22Rv1 (cell line): ENCODE results near the gene ENKUR.

Experiments
- H3K27ac ChIP-seq: fragments of 450-650 bp; 2 replicates; pipeline ENCODE4 v1.5.1; 2017
- ZFX ChIP-seq: fragments of 450-650 bp; IDR thresholded peaks from 2 replicates; pipeline ENCODE4 v1.6.1; 2017; ENCODE audit warnings: antibody characterized with exemption, borderline replicate concordance
- TF ChIP-seq, protein P1 (sequence below): fragments of 450-650 bp; IDR thresholded peaks from 2 replicates; pipeline ENCODE4 v1.5.1; 2017; ENCODE audit warnings: mild to moderate bottlenecking

The ENKUR gene

GRCh38 chr10:25047088-25047487 lies 31.1 kb upstream of the ENKUR start:
- H3K27ac ChIP-seq = no peak overlapping the region
- TF ChIP-seq, protein P1, sequence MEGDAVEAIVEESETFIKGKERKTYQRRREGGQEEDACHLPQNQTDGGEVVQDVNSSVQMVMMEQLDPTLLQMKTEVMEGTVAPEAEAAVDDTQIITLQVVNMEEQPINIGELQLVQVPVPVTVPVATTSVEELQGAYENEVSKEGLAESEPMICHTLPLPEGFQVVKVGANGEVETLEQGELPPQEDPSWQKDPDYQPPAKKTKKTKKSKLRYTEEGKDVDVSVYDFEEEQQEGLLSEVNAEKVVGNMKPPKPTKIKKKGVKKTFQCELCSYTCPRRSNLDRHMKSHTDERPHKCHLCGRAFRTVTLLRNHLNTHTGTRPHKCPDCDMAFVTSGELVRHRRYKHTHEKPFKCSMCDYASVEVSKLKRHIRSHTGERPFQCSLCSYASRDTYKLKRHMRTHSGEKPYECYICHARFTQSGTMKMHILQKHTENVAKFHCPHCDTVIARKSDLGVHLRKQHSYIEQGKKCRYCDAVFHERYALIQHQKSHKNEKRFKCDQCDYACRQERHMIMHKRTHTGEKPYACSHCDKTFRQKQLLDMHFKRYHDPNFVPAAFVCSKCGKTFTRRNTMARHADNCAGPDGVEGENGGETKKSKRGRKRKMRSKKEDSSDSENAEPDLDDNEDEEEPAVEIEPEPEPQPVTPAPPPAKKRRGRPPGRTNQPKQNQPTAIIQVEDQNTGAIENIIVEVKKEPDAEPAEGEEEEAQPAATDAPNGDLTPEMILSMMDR = no peak
- no peak for TF ChIP-seq ZFX

DNA sequence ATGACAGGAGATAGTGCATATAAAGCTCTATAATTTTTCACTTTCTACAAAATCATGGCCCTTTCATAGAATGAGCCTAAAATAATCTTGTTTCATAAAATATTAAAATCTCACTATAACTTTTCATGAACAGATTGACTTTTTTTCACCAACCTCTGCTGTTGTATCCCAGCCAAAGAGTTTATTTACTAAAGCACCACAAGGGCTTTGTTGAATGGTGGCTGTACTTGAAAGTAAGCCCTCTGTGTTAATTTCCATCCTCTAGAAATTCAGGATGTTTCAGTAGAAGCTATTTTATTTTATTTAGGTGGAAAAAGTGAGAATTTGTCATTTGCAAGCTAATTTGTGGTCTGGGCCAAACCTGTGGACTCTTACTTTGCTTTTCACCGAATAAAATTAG lies 30.7 kb upstream of the ENKUR start:
- no peak for TF ChIP-seq ZFX
- TF ChIP-seq, protein P1 = no peak
- no peak overlapping the region for H3K27ac ChIP-seq

DNA sequence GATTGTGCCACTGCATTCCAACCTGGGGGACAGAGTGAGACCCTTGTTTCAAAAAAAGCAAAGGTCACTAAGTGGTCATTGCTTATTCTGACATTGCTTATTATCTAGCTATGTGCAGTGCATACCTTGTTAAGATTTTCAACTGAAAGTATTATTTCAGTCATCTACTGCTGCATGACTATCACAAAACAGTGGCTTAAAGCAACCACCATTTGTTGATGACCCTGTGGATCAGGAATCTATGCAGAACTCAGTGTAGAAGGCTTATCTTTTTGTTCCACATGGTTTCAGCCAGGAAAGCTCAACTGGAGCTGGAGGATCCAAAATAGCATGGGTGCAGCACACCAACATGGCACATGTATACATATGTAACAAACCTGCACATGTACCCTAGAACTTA lies 23.6 kb upstream of the ENKUR start:
- TF ChIP-seq ZFX = no peak
- TF ChIP-seq, protein P1 = no peak
- H3K27ac ChIP-seq = no peak overlapping the region

DNA sequence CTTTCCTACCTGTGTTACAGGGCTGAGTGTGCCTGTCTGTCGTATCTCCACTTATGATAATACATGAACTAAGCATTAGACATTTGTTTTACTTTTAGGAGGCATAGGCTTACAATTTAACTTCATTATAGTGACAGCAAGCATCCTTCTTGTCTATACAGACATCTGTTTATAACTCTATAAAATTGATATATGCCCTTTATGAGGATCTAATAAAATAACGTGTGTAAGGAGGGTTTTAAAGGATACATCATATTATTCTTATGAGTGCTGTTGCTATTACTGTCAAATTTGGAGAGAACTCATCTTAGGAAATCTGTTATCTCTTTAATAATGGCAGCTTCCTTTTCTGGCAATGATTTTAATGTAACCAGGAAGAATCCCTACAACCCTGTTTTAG lies 22.4 kb upstream of the ENKUR start:
- TF ChIP-seq, protein P1 = no peak
- TF ChIP-seq ZFX = no peak
- H3K27ac ChIP-seq = no peak overlapping the region

- TF ChIP-seq, protein P1 = no peak
- no peak for TF ChIP-seq ZFX
- no peak overlapping the region for H3K27ac ChIP-seq
Measured at GRCh38 chr10:25036381-25036780, 20.4 kb upstream of the ENKUR start.

DNA sequence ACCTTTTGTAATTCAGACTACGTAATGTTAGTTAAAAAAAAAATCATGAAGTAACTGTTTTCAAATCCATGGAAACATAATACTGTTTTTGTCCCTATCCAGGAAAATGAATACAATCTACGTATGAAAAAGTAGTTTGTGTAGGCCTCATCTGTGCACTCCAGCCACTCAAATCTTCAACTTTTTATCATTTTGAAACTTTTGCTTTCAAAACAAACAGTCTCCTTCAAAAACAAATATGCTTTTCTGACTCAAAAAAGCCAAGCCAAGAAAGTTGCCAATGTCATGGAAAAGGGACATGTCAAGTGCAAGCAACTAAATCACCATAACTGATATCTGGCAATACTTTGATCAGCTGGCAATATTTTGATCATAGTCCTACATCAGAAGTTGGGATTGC lies 13.6 kb upstream of the ENKUR start:
- TF ChIP-seq ZFX = no peak
- TF ChIP-seq, protein P1 = no peak

DNA sequence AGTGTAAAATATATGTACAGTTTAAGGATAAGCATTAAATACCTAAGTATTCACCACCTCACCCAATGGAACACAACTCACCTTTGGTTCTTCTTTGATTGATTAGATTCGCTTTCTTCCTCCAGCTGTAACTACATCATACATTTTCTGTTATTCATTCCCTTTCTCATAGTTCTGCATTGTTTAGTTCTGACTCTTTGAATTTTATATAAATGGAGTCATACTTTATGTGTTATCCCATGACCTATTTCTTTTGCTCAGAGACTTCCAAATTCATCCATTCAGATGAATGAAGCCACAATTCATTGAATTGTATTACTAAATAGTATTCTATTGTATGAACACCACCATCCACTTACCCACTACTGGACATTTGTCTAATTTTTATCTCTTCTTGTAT lies 12.8 kb upstream of the ENKUR start:
- no peak overlapping the region for H3K27ac ChIP-seq
- no peak for TF ChIP-seq ZFX
- TF ChIP-seq, protein P1 = no peak

More for the DNA sequence above, 13.6 kb upstream of the ENKUR start:
- H3K27ac ChIP-seq = no peak overlapping the region
